ENCODE measurements around the gene ECT2.
A peak's percentile ranks its signal among the peaks of the same experiment; 100 is the strongest.

Gene ECT2

GRCh38 chr3:172766241-172766640 is 15.7 kb downstream of the ECT2 start:
- DNase-seq (ENCODE audit: low read depth) = no peak
- H3K4me3 ChIP-seq (ENCODE audit: low read depth, low read length) = no peak overlapping the region
- no peak for TF ChIP-seq CTCF (conservative IDR thresholded peaks at IDR 0.05; ENCODE audit: low read depth, low read length)

- no peak for TF ChIP-seq CTCF (conservative IDR thresholded peaks at IDR 0.05; ENCODE audit: low read depth, low read length)
- no peak for DNase-seq (ENCODE audit: low read depth)
- no peak overlapping the region for H3K4me3 ChIP-seq (ENCODE audit: low read depth, low read length)
These were observed 16.3 kb downstream of the ECT2 start for GRCh38 chr3:172766718-172767405.

GRCh38 chr3:172770382-172770781 is 19.9 kb downstream of the ECT2 start:
- no peak for TF ChIP-seq CTCF (conservative IDR thresholded peaks at IDR 0.05; ENCODE audit: low read depth, low read length)
- DNase-seq (ENCODE audit: low read depth) = no peak
- no peak overlapping the region for H3K4me3 ChIP-seq (ENCODE audit: low read depth, low read length)

GRCh38 chr3:172771672-172772071 is 21.1 kb downstream of the ECT2 start:
- TF ChIP-seq CTCF (conservative IDR thresholded peaks at IDR 0.05; ENCODE audit: low read depth, low read length) = no peak
- no peak overlapping the region for H3K4me3 ChIP-seq (ENCODE audit: low read depth, low read length)
- DNase-seq (ENCODE audit: low read depth) = no peak

GRCh38 chr3:172776049-172776717 is 25.7 kb downstream of the ECT2 start:
- no peak overlapping the region for H3K4me3 ChIP-seq (ENCODE audit: low read depth, low read length)
- DNase-seq (ENCODE audit: low read depth) = peak; percentile 71
- TF ChIP-seq CTCF (conservative IDR thresholded peaks at IDR 0.05; ENCODE audit: low read depth, low read length) = no peak

GRCh38 chr3:172777901-172778300 is 27.4 kb downstream of the ECT2 start:
- TF ChIP-seq CTCF (conservative IDR thresholded peaks at IDR 0.05; ENCODE audit: low read depth, low read length) = no peak
- no peak for DNase-seq (ENCODE audit: low read depth)
- no peak overlapping the region for H3K4me3 ChIP-seq (ENCODE audit: low read depth, low read length)

GRCh38 chr3:172782235-172782634 is 31.7 kb downstream of the ECT2 start:
- DNase-seq (ENCODE audit: low read depth) = no peak
- no peak for TF ChIP-seq CTCF (conservative IDR thresholded peaks at IDR 0.05; ENCODE audit: low read depth, low read length)
- H3K4me3 ChIP-seq (ENCODE audit: low read depth, low read length) = no peak overlapping the region

Data from choroid plexus epithelial cell (primary cell).